Activated naive CD4-positive, alpha-beta T cell treated with anti-CD3 and anti-CD28 coated beads, Interleukin-2, amount 50 U/mL, for 24 hours (primary cell): ENCODE data around the gene DUSP1.

Experiments
- H3K27ac Mint-ChIP-seq: one replicate; pipeline ENCODE4 v1.8.0; 2021; ENCODE audit warnings: mild to moderate bottlenecking, mixed read lengths
- H3K27me3 Mint-ChIP-seq: one replicate; pipeline ENCODE4 v1.8.0; 2021; ENCODE audit warnings: mixed read lengths
- H3K36me3 Mint-ChIP-seq: one replicate; pipeline ENCODE4 v1.8.0; 2021; ENCODE audit warnings: mixed read lengths
- H3K4me1 Mint-ChIP-seq: one replicate; pipeline ENCODE4 v1.8.0; 2021; ENCODE audit warnings: mixed read lengths
- H3K4me3 Mint-ChIP-seq: one replicate; pipeline ENCODE4 v1.8.0; 2021; ENCODE audit warnings: mild to moderate bottlenecking, mixed read lengths
- H3K9me3 Mint-ChIP-seq: one replicate; pipeline ENCODE4 v1.8.0; 2021; ENCODE audit warnings: mixed read lengths

The DUSP1 gene

GRCh38 chr5:172747471-172747870 is 23.5 kb downstream of the DUSP1 start:
- Mint-ChIP-seq H3K4me3 (no peak overlapping the region), H3K27ac (no peak overlapping the region), H3K27me3 (no peaks in the 10 kb centered on the region), H3K36me3 (no peaks in the 10 kb centered on the region), H3K9me3 (no peaks in the 10 kb centered on the region), H3K4me1 (no peaks in the 10 kb centered on the region)

GRCh38 chr5:172746725-172747124 is 24.3 kb downstream of the DUSP1 start:
- H3K36me3 Mint-ChIP-seq = no peaks in the 10 kb centered on the region
- H3K27ac Mint-ChIP-seq = no peak overlapping the region
- H3K4me1 Mint-ChIP-seq = no peaks in the 10 kb centered on the region
- no peaks in the 10 kb centered on the region for H3K27me3 Mint-ChIP-seq
- no peak overlapping the region for H3K4me3 Mint-ChIP-seq
- H3K9me3 Mint-ChIP-seq = no peaks in the 10 kb centered on the region

GRCh38 chr5:172745838-172746237 is 25.2 kb downstream of the DUSP1 start:
- Mint-ChIP-seq H3K36me3 (no peaks in the 10 kb centered on the region), H3K4me1 (no peaks in the 10 kb centered on the region), H3K27ac (no peak overlapping the region), H3K27me3 (no peaks in the 10 kb centered on the region), H3K9me3 (no peaks in the 10 kb centered on the region), H3K4me3 (no peak overlapping the region)

GRCh38 chr5:172745406-172745805 is 25.6 kb downstream of the DUSP1 start:
- no peaks in the 10 kb centered on the region for H3K36me3 Mint-ChIP-seq
- no peaks in the 10 kb centered on the region for H3K27me3 Mint-ChIP-seq
- no peaks in the 10 kb centered on the region for H3K9me3 Mint-ChIP-seq
- H3K4me1 Mint-ChIP-seq = no peaks in the 10 kb centered on the region
- no peak overlapping the region for H3K27ac Mint-ChIP-seq
- no peak overlapping the region for H3K4me3 Mint-ChIP-seq

GRCh38 chr5:172744123-172745104 is 26.6 kb downstream of the DUSP1 start:
- Mint-ChIP-seq H3K9me3 (no peaks in the 10 kb centered on the region), H3K27me3 (no peaks in the 10 kb centered on the region), H3K27ac (no peak overlapping the region), H3K4me1 (no peaks in the 10 kb centered on the region), H3K36me3 (no peaks in the 10 kb centered on the region), H3K4me3 (no peak overlapping the region)

- H3K36me3 Mint-ChIP-seq = no peaks in the 10 kb centered on the region
- no peak overlapping the region for H3K4me3 Mint-ChIP-seq
- H3K27me3 Mint-ChIP-seq = no peaks in the 10 kb centered on the region
- no peaks in the 10 kb centered on the region for H3K4me1 Mint-ChIP-seq
- H3K27ac Mint-ChIP-seq = no peak overlapping the region
- no peaks in the 10 kb centered on the region for H3K9me3 Mint-ChIP-seq
These were observed 27.7 kb downstream of the DUSP1 start for GRCh38 chr5:172743112-172743959.

- Mint-ChIP-seq H3K9me3 (no peaks in the 10 kb centered on the region), H3K27me3 (no peaks in the 10 kb centered on the region), H3K27ac (no peak overlapping the region), H3K4me3 (no peak overlapping the region), H3K36me3 (no peaks in the 10 kb centered on the region), H3K4me1 (no peaks in the 10 kb centered on the region)
These were observed 29.8 kb downstream of the DUSP1 start for GRCh38 chr5:172741206-172741582.

GRCh38 chr5:172740428-172741205 is 30.4 kb downstream of the DUSP1 start:
- H3K27ac Mint-ChIP-seq = no peak overlapping the region
- H3K36me3 Mint-ChIP-seq = no peaks in the 10 kb centered on the region
- H3K27me3 Mint-ChIP-seq = no peaks in the 10 kb centered on the region
- no peaks in the 10 kb centered on the region for H3K9me3 Mint-ChIP-seq
- no peaks in the 10 kb centered on the region for H3K4me1 Mint-ChIP-seq
- H3K4me3 Mint-ChIP-seq = no peak overlapping the region

GRCh38 chr5:172739375-172739774 is 31.6 kb downstream of the DUSP1 start:
- H3K27me3 Mint-ChIP-seq = no peaks in the 10 kb centered on the region
- no peak overlapping the region for H3K4me3 Mint-ChIP-seq
- no peak overlapping the region for H3K27ac Mint-ChIP-seq
- no peaks in the 10 kb centered on the region for H3K36me3 Mint-ChIP-seq
- H3K4me1 Mint-ChIP-seq = no peaks in the 10 kb centered on the region
- H3K9me3 Mint-ChIP-seq = no peaks in the 10 kb centered on the region

- Mint-ChIP-seq H3K9me3 (no peaks in the 10 kb centered on the region), H3K36me3 (no peaks in the 10 kb centered on the region), H3K27me3 (no peaks in the 10 kb centered on the region), H3K4me3 (no peak overlapping the region), H3K4me1 (no peaks in the 10 kb centered on the region), H3K27ac (no peak overlapping the region)
These were observed 34.4 kb downstream of the DUSP1 start for GRCh38 chr5:172736508-172737135.

GRCh38 chr5:172735141-172735831 is 35.7 kb downstream of the DUSP1 start:
- Mint-ChIP-seq H3K27ac (peak overlapping the region; percentile 0), H3K36me3 (no peaks in the 10 kb centered on the region), H3K4me3 (no peak overlapping the region), H3K27me3 (no peaks in the 10 kb centered on the region), H3K9me3 (no peaks in the 10 kb centered on the region), H3K4me1 (no peaks in the 10 kb centered on the region)

- Mint-ChIP-seq H3K27ac (no peak overlapping the region), H3K36me3 (no peaks in the 10 kb centered on the region), H3K4me3 (no peak overlapping the region), H3K27me3 (no peaks in the 10 kb centered on the region), H3K9me3 (no peaks in the 10 kb centered on the region), H3K4me1 (no peaks in the 10 kb centered on the region)
These were observed 37.0 kb downstream of the DUSP1 start for GRCh38 chr5:172733974-172734346.

GRCh38 chr5:172733131-172733973 is 37.6 kb downstream of the DUSP1 start:
- Mint-ChIP-seq H3K27me3 (no peaks in the 10 kb centered on the region), H3K9me3 (no peaks in the 10 kb centered on the region), H3K27ac (peak overlapping the region; percentile 48), H3K4me1 (no peaks in the 10 kb centered on the region), H3K4me3 (no peak overlapping the region), H3K36me3 (no peaks in the 10 kb centered on the region)
